Vagina (tissue), 2 donors: ENCODE results near the gene SBK1.

ENCODE experiments used
- CTCF ChIP-seq, 3 experiments: fragments of 450-650 bp in 2 of 3; fragments of 200-600 bp in 1 of 3; sonication (generic) in 1 of 3; IDR thresholded peaks; one replicate each; pipeline ENCODE4 v1.5.1; 2017 to 2019; ENCODE audit warnings: antibody characterized with exemption in 3 of 3, mild to moderate bottlenecking in 2 of 3, moderate library complexity in 2 of 3
- POLR2A ChIP-seq, 2 donors: fragments of 450-650 bp; IDR thresholded peaks; one replicate each; pipeline ENCODE4 v1.6.1; 2017; ENCODE audit warnings: antibody characterized with exemption in 2 of 2, mild to moderate bottlenecking in 2 of 2, moderate library complexity in 2 of 2
- POLR2AphosphoS5 ChIP-seq, 2 donors: sonication (generic); formaldehyde crosslinking; IDR thresholded peaks; one replicate each; pipeline ENCODE4 v1.9.0; 2017; ENCODE audit warnings: antibody characterized with exemption in 2 of 2, mild to moderate bottlenecking in 2 of 2, low read depth in 1 of 2; ENCODE audit not compliant: insufficient read depth in 1 of 2

- no peak for TF ChIP-seq POLR2AphosphoS5 (IDR thresholded peaks at IDR 0.05; ENCODE audit: insufficient read depth in 1 of 2, low read depth in 1 of 2)
- TF ChIP-seq POLR2A (IDR thresholded peaks at IDR 0.05) = no peak
- TF ChIP-seq CTCF (IDR thresholded peaks at IDR 0.05) = no peak
These were observed 19.6 kb downstream of the SBK1 start for GRCh38 chr16:28311913-28312312.
